ENCODE results near the gene PPP4R3A.

DNA sequence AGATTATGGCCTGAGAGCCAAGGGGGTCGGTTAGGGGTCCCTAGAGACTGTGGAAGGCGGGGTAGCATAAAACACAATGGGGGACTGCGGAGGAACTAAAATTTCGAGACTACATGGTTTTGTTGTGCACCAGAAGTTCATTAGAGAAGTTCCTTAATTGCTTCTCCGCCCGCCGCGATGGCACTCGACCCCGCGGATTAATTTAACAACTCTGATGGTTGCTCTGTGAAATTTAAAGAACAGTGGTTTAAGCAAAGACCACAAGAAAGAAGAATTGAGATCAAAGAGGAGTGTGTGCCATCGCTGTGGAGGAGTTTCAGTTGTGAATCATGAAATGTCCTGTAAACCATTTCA is 91.1 kb downstream of the PPP4R3A start:
- TF ChIP-seq, protein P1, sequence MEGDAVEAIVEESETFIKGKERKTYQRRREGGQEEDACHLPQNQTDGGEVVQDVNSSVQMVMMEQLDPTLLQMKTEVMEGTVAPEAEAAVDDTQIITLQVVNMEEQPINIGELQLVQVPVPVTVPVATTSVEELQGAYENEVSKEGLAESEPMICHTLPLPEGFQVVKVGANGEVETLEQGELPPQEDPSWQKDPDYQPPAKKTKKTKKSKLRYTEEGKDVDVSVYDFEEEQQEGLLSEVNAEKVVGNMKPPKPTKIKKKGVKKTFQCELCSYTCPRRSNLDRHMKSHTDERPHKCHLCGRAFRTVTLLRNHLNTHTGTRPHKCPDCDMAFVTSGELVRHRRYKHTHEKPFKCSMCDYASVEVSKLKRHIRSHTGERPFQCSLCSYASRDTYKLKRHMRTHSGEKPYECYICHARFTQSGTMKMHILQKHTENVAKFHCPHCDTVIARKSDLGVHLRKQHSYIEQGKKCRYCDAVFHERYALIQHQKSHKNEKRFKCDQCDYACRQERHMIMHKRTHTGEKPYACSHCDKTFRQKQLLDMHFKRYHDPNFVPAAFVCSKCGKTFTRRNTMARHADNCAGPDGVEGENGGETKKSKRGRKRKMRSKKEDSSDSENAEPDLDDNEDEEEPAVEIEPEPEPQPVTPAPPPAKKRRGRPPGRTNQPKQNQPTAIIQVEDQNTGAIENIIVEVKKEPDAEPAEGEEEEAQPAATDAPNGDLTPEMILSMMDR (IDR thresholded peaks at IDR 0.05) = peak; percentile 62
- no peak for TF ChIP-seq ZFX (IDR thresholded peaks at IDR 0.05; ENCODE audit: borderline replicate concordance)

All from 22Rv1 (cell line).